ENCODE data around the gene C3orf49.

GRCh38 chr3:63798949-63799348 is 20.1 kb upstream of the C3orf49 start:
- no peak for TF ChIP-seq CTCF (conservative IDR thresholded peaks at IDR 0.05; ENCODE audit: low read length)
- TF ChIP-seq EZH2phosphoT487 (IDR thresholded peaks at IDR 0.05; ENCODE audit: borderline replicate concordance, low read depth, low read length), result no peak
